SH-SY5Y (cell line): Measurements from ENCODE around the gene SFT2D2.

Source experiments
- GATA2 ChIP-seq: IDR thresholded peaks from 2 replicates; pipeline ENCODE4 v1.6.1; 2011; ENCODE audit warnings: mild to moderate bottlenecking, low read depth, low read length
- GATA3 ChIP-seq: IDR thresholded peaks from 2 replicates; pipeline ENCODE4 v1.6.1; 2011; ENCODE audit warnings: low read depth, mild to moderate bottlenecking, low read length, moderate library complexity

SFT2D2 gene

DNA sequence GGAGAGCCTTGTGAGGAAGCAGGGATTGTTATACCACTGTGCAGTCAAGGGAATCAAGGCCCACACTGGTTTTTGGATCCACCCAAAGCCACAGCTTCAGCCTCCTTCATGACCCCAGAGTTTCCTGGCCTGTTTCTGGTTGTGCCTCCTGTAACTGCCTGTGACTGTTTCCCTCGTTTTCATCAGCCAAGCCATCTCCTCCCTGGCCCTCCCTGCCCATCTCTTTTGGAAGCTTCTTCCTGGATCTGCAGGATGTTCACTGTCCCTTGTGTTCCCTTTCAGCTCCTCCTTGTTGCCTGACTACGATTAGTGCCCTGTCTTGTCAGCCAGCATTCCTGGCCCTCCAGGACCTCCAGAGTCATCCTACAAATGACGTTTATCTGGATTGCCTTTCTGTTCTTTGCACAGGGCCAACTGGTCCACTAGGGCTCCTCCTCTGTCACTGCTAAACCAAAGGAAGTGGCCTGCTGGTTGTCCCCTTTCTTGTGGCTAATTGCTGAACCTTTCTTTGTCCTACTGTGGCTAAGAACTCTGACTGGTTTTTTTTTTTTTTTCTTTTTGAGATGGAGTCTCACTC is 17.9 kb downstream of the SFT2D2 start:
- no peak for TF ChIP-seq GATA3

- no peak for TF ChIP-seq GATA3
- TF ChIP-seq GATA2: no peak
Observed at GRCh38 chr1:168245042-168245441, 19.2 kb downstream of the SFT2D2 start.

DNA sequence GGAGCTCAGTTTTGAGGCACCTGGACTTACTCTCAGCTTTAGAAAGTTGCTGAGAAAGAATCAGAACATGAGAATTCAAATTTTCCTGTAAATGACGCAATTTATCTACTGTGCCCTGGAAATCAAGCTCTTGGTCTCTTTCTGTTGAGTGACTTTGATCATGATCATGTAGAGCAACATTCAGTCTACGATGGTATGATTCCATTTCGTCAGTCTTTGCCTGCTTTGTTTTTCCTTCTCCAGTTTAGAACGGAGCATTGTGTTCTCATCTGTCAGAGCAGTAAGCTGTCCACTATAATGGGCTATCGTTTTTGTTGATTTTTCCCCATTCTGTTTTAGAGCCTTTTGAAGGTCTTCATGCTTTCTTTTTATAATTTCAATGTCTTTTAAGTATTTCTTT is 20.7 kb downstream of the SFT2D2 start:
- no peak for TF ChIP-seq GATA3

DNA sequence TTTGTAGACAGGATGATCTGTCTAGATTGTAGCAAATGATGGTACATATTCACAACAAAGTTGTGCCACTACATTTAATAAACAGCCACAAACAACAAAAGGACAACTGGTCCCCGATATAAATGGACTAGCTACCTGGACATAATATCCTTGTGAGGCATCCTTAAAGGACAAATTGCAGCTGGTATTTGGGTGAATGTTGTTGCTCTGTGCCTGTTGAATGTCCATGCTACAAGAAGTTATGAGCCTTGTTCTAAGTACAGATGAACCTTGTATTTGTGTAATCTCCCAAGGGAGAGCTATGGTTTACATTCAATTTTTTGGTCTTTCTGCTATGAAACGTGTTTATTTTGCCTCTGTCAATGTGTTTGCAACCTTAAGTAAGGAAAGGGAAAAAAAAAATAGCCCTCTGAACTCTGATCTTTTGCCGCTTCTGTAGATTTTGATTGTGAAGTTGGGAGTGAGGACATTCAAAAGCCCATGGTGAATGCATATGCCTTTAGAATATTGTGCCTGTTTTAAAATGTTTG is 26.5 kb downstream of the SFT2D2 start:
- TF ChIP-seq GATA3 (no peak), GATA2 (no peak)

GRCh38 chr1:168256164-168256563 is 30.4 kb downstream of the SFT2D2 start:
- no peak for TF ChIP-seq GATA3
- no peak for TF ChIP-seq GATA2

- TF ChIP-seq GATA3 (no peak), GATA2 (no peak)
Observed at GRCh38 chr1:168257397-168257796, 31.6 kb downstream of the SFT2D2 start.

DNA sequence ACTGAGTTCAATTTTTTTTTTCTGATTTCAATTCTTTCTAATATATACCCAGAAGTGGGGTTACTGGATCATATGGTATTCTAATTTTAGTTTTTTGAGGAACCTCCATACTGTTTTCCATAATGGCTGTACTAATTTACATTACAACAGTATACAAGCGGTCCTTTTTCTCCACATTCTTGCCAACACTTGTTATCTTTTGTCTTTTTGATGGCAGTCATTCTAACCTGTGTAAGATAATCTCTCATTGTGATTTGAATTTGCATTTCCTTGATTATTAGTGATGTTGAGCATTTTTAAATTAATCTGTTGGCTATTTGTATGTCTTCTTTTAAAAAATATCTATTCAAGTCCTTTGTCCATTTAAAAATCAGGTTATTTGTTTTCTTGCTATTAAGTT is 33.8 kb downstream of the SFT2D2 start:
- TF ChIP-seq GATA2 (no peak), GATA3 (no peak)

DNA sequence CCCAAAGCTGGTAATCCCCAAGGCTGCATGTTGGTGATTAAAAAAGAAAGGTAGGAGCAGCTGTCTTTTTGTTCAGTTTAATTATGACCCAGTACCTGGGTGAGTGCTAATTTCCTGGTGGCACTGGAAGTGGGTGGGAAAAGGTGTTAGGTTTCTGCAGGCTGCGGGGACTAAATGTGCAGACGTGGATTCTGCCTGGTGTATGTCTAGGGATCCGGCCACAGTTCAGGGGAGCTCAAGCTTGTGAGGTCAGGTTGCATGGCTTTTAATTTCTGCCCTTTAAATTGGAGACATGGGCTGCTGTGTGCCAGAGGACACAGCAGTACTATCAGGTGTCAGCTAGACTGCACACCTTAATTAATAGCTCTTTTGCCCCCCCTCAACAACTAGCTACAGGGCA is 34.6 kb downstream of the SFT2D2 start:
- TF ChIP-seq GATA2 (no peak), GATA3 (no peak)

DNA sequence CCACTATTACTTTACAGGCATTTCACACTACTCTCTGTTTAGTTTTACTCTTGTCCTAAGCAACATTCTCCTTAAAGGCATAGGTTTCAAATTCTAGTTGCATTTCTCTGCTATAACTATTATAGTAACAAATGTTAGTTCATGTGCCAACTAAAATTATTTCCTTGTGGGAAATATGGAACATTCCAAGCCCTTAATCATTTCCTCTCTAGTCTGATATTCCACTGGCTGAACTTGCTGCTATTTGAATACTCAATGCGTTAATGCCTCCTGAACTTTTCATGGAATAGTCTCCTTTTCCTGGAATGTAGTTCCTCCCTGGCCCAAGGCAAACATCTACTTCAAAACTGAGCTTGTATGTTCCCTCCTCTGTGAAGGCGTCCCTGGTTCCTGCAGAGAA is 35.6 kb downstream of the SFT2D2 start:
- no peak for TF ChIP-seq GATA3
- TF ChIP-seq GATA2: no peak

DNA sequence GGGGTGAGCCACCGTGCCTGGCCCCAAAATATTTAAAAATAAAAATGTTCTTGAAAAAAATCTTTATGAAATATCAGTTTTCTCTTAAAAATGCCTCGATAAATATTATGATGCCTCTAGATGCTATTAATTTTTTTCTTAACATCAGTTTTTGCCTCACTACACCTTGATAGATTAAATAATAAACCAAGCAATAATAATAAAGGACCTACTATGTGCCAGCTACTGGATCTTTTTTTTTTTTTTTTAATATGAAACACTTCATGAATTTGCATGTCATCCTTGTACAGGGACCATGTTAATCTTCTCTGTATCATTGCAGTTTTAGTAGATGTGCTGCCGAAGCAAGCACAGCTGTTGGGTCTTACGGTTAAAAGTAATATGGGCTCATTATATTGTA is 37.3 kb downstream of the SFT2D2 start:
- TF ChIP-seq GATA2 (no peak), GATA3 (no peak)

- TF ChIP-seq GATA2 (no peak), GATA3 (no peak)
Observed at GRCh38 chr1:168264296-168264695, 38.5 kb downstream of the SFT2D2 start.

GRCh38 chr1:168265596-168265995 is 39.8 kb downstream of the SFT2D2 start:
- TF ChIP-seq GATA3: no peak
- no peak for TF ChIP-seq GATA2

GRCh38 chr1:168266644-168267186 is 40.9 kb downstream of the SFT2D2 start:
- TF ChIP-seq GATA2 (no peak), GATA3 (no peak)

GRCh38 chr1:168271636-168272035 is 45.8 kb downstream of the SFT2D2 start:
- no peak for TF ChIP-seq GATA3
- TF ChIP-seq GATA2: no peak

DNA sequence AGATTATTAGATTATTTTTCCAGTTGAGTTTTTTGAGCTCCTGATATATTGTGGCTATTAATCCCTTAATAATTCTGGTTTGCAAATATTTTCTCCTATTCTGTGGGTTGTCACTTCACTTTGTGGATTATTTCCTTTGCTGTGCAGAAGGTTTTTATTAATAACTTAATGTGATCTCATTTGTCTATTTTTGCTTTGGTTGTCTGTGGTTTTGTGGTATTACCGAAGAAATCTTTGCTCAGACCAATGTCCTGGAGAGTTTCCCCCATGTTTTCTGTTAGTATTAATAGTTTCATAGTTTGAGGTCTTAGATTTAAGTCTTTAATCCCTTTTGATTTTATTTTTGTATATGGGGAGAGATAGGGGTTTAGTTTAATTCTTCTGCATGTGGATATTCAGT is 47.8 kb downstream of the SFT2D2 start:
- TF ChIP-seq GATA3: no peak
- no peak for TF ChIP-seq GATA2

DNA sequence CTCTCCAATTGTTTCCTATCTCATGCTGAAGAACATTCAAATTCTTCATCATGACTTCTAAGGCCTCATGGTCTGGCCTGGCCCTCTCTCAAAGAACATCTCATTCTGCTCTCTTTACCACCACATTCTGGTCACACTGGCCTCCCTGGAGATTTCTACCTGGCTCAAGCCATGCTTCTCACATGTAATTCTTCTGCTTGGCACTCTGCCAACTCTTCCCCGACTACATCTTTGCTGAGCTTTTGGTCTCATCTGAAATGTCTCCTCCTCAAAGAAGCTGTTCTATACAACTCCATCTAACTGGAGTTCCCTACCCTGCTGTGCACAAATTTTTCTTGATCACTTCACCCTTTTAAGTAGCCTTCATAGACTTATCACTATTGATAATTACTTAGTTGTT is 53.4 kb downstream of the SFT2D2 start:
- no peak for TF ChIP-seq GATA2
- no peak for TF ChIP-seq GATA3

- TF ChIP-seq GATA2: no peak
- TF ChIP-seq GATA3: no peak
Observed at GRCh38 chr1:168280296-168280927, 54.6 kb downstream of the SFT2D2 start, which contains the start of gene TBX19. Gene TBX19 (plus strand): TSS chr1:168280877. CDS start chr1:168281091, 214 bp downstream.
